GM19351 (cell line): ENCODE results near the gene NFATC2.

Source experiments
- ATAC-seq: cut with Tn5 transposase; IDR thresholded peaks from one replicate; pipeline ENCODE4 v1.9.1; 2021; ENCODE audit warnings: mild to moderate bottlenecking, moderate library complexity; ENCODE audit not compliant: unreplicated experiment

Gene NFATC2

GRCh38 chr20:51457533-51457932 is 85.0 kb downstream of the NFATC2 start:
- no peak for ATAC-seq

- ATAC-seq, result no peak
These were observed 85.7 kb downstream of the NFATC2 start for GRCh38 chr20:51456511-51457509.

GRCh38 chr20:51454250-51454865 is 88.2 kb downstream of the NFATC2 start:
- ATAC-seq, result no peak

- ATAC-seq, result no peak
These were observed 89.7 kb downstream of the NFATC2 start for GRCh38 chr20:51452734-51453365.

- ATAC-seq, result no peak
These were observed 90.4 kb downstream of the NFATC2 start for GRCh38 chr20:51452091-51452613.

- no peak for ATAC-seq
These were observed 91.0 kb downstream of the NFATC2 start for GRCh38 chr20:51451484-51451883.

- ATAC-seq, result no peak
These were observed 91.5 kb downstream of the NFATC2 start for GRCh38 chr20:51450984-51451383.

- ATAC-seq, result no peak
These were observed 92.3 kb downstream of the NFATC2 start for GRCh38 chr20:51450221-51450712.

GRCh38 chr20:51449498-51450220 is 92.9 kb downstream of the NFATC2 start:
- ATAC-seq, result no peak

GRCh38 chr20:51447765-51448148 is 94.8 kb downstream of the NFATC2 start:
- ATAC-seq, result no peak

- no peak for ATAC-seq
These were observed 95.3 kb downstream of the NFATC2 start for GRCh38 chr20:51447097-51447764.

GRCh38 chr20:51446656-51447055 is 95.9 kb downstream of the NFATC2 start:
- no peak for ATAC-seq

- no peak for ATAC-seq
These were observed 96.3 kb downstream of the NFATC2 start for GRCh38 chr20:51446230-51446629.

- no peak for ATAC-seq
These were observed 96.9 kb downstream of the NFATC2 start for GRCh38 chr20:51445591-51445990.

- no peak for ATAC-seq
These were observed 97.5 kb downstream of the NFATC2 start for GRCh38 chr20:51444922-51445438.

GRCh38 chr20:51444467-51444866 is 98.1 kb downstream of the NFATC2 start:
- no peak for ATAC-seq

GRCh38 chr20:51442602-51443001 is 99.9 kb downstream of the NFATC2 start:
- no peak for ATAC-seq

- peak; percentile 81 for ATAC-seq
These were observed 101.9 kb downstream of the NFATC2 start for GRCh38 chr20:51440589-51440988.

- ATAC-seq, result no peak
These were observed 103.3 kb downstream of the NFATC2 start for GRCh38 chr20:51439160-51439689.

GRCh38 chr20:51438136-51438535 is 104.4 kb downstream of the NFATC2 start:
- no peak for ATAC-seq
